ENCODE measurements around the gene TBCK. TPM values are rescaled to one million over a fixed set of nuclear protein-coding genes. Genes with fewer than 3 reads are reported as not detected.

TBCK gene
- polyA plus RNA-seq, 1 experiment = 48.4 TPM

DNA sequence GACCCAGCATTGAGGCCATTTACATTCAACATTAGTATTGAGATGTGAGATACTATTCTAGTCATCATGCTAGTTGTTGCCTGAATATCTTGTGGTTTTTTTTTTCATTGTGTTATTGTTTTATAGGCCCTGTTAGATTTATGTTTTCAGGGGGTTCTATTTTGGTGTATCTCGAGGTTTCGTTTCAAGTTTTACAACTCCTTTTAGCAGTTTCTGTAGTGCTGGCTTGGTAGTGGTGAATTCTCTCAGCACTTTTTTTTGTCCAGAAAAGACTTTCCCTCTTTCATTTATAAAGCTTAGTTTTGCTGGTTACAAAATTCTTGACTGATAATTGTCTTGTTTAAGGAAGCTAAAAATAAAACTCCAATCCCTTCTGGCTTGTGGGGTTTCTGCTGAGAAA lies 305.2 kb downstream of the TBCK start:
- POLR2A ChIA-PET = no interaction called here
- Histone ChIP-seq H3K27ac (ENCODE audit: low read depth, low read length) (no peak overlapping the region), H3K9me3 (ENCODE audit: control insufficient read depth, insufficient read depth, low read length) (no peaks in the 10 kb centered on the region), H3K4me3 (ENCODE audit: low read depth, low read length) (no peak overlapping the region), H3K27me3 (ENCODE audit: control insufficient read depth, insufficient read depth, low read length) (no peaks in the 10 kb centered on the region)
- TF ChIP-seq, protein P1, sequence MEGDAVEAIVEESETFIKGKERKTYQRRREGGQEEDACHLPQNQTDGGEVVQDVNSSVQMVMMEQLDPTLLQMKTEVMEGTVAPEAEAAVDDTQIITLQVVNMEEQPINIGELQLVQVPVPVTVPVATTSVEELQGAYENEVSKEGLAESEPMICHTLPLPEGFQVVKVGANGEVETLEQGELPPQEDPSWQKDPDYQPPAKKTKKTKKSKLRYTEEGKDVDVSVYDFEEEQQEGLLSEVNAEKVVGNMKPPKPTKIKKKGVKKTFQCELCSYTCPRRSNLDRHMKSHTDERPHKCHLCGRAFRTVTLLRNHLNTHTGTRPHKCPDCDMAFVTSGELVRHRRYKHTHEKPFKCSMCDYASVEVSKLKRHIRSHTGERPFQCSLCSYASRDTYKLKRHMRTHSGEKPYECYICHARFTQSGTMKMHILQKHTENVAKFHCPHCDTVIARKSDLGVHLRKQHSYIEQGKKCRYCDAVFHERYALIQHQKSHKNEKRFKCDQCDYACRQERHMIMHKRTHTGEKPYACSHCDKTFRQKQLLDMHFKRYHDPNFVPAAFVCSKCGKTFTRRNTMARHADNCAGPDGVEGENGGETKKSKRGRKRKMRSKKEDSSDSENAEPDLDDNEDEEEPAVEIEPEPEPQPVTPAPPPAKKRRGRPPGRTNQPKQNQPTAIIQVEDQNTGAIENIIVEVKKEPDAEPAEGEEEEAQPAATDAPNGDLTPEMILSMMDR (IDR thresholded peaks at IDR 0.05; ENCODE audit: low read depth, low read length) = no peak
- CTCF ChIA-PET = no interaction called here
- DNase-seq (ENCODE audit: low read depth, low spot score) = no peak

GRCh38 chr4:106002994-106003393 lies 313.0 kb downstream of the TBCK start:
- H3K27ac ChIP-seq (ENCODE audit: low read depth, low read length) = no peak overlapping the region
- no peak overlapping the region for H3K4me3 ChIP-seq (ENCODE audit: low read depth, low read length)
- H3K9me3 ChIP-seq (ENCODE audit: control insufficient read depth, insufficient read depth, low read length) = no peaks in the 10 kb centered on the region
- CTCF ChIA-PET = no interaction called here
- TF ChIP-seq, protein P1 (IDR thresholded peaks at IDR 0.05; ENCODE audit: low read depth, low read length) = no peak
- POLR2A ChIA-PET = no interaction called here
- no peaks in the 10 kb centered on the region for H3K27me3 ChIP-seq (ENCODE audit: control insufficient read depth, insufficient read depth, low read length)
- DNase-seq (ENCODE audit: low read depth, low spot score) = no peak

GRCh38 chr4:105998171-105999063 lies 317.6 kb downstream of the TBCK start:
- no peaks in the 10 kb centered on the region for H3K9me3 ChIP-seq (ENCODE audit: control insufficient read depth, insufficient read depth, low read length)
- CTCF ChIA-PET = no interaction called here
- H3K27me3 ChIP-seq (ENCODE audit: control insufficient read depth, insufficient read depth, low read length) = no peaks in the 10 kb centered on the region
- TF ChIP-seq, protein P1 (IDR thresholded peaks at IDR 0.05; ENCODE audit: low read depth, low read length) = no peak
- H3K27ac ChIP-seq (ENCODE audit: low read depth, low read length) = no peak overlapping the region
- POLR2A ChIA-PET = no interaction called here
- no peak overlapping the region for H3K4me3 ChIP-seq (ENCODE audit: low read depth, low read length)
- DNase-seq (ENCODE audit: low read depth, low spot score) = no peak

- TF ChIP-seq, protein P1 (IDR thresholded peaks at IDR 0.05; ENCODE audit: low read depth, low read length) = no peak
- CTCF ChIA-PET = no interaction called here
- POLR2A ChIA-PET = no interaction called here
- H3K27ac ChIP-seq (ENCODE audit: low read depth, low read length) = no peak overlapping the region
- H3K27me3 ChIP-seq (ENCODE audit: control insufficient read depth, insufficient read depth, low read length) = no peaks in the 10 kb centered on the region
- no peaks in the 10 kb centered on the region for H3K9me3 ChIP-seq (ENCODE audit: control insufficient read depth, insufficient read depth, low read length)
- DNase-seq (ENCODE audit: low read depth, low spot score) = no peak
- no peak overlapping the region for H3K4me3 ChIP-seq (ENCODE audit: low read depth, low read length)
These were observed 319.2 kb downstream of the TBCK start for GRCh38 chr4:105996845-105997244.

DNA sequence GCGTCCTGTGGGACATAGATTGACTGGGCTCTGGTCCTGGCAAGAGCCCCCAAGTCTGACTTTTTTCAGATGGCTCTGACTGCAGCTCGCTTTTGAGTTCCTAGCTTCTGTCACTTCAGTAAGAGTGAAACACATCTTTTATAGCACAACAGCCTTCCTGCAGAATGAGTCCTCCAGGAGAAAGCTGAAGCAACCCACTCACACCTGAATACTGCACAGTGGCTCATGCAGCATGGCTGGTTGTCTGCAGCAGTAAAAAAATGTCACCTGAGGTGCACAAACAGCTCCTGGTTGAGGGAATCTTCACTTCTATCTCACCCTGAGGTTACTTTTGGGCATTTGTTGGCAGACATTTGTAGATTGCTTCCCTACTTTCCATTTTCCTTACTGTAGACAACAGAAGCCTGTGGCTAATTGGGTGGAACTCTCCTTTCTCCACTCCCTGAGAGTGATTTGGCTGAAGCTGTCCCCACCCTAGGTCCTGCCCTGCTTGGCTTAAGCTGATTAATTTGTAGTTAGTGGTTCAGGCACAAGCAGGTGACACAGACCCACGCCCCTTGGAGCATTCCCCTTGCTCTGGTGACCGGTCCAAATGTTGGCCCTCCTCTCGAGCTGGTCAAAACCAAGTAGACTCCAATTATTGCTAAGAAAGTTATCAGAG lies 321.0 kb downstream of the TBCK start:
- ChIA-PET CTCF (no interaction called here), POLR2A (no interaction called here)

More for the DNA sequence above, 321.0 kb downstream of the TBCK start:
- Histone ChIP-seq H3K27ac (ENCODE audit: low read depth, low read length) (no peak overlapping the region), H3K4me3 (ENCODE audit: low read depth, low read length) (no peak overlapping the region), H3K27me3 (ENCODE audit: control insufficient read depth, insufficient read depth, low read length) (no peaks in the 10 kb centered on the region), H3K9me3 (ENCODE audit: control insufficient read depth, insufficient read depth, low read length) (no peaks in the 10 kb centered on the region)
- TF ChIP-seq, protein P1 (IDR thresholded peaks at IDR 0.05; ENCODE audit: low read depth, low read length) = no peak
- DNase-seq (ENCODE audit: low read depth, low spot score) = no peak
